Gastroesophageal sphincter (tissue), 4 donors: ENCODE data around the gene JARID2. TPM values are rescaled to one million over a fixed set of nuclear protein-coding genes. Genes with fewer than 3 reads are reported as not detected.

Source experiments
- ATAC-seq: fragments of 150-250 bp; one replicate; pipeline ENCODE4 v1.9.1; 2016; ENCODE audit warnings: mild to moderate bottlenecking, moderate library complexity
- H3K27ac ChIP-seq, 4 donors: fragments of 200-600 bp; sonication (generic) in 3 of 4; 1 replicate in 3 of 4; 2 replicates in 1 of 4; pipeline ENCODE4 v1.5.1; 2016 to 2019
- H3K27me3 ChIP-seq: fragments of 200-600 bp; sonication (generic); one replicate; pipeline ENCODE4 v1.5.1; 2019
- H3K36me3 ChIP-seq, 2 donors: fragments of 200-600 bp; sonication (generic); one replicate each; pipeline ENCODE4 v1.5.1; 2019; ENCODE audit warnings: control low read depth in 1 of 2
- H3K4me1 ChIP-seq, 3 donors: fragments of 200-600 bp; sonication (generic); 1 replicate in 2 of 3; 2 replicates in 1 of 3; pipeline ENCODE4 v1.5.1; 2016 to 2019; ENCODE audit warnings: control low read depth in 2 of 3
- H3K4me3 ChIP-seq, 2 donors: fragments of 200-600 bp; sonication (generic); one replicate each; pipeline ENCODE4 v1.5.1; 2019; ENCODE audit warnings: mild to moderate bottlenecking in 1 of 2, moderate library complexity in 1 of 2
- H3K9me3 ChIP-seq, 3 donors: fragments of 200-600 bp; sonication (generic); one replicate each; pipeline ENCODE4 v1.5.1; 2017 to 2019; ENCODE audit warnings: control low read depth in 2 of 3
- CTCF ChIP-seq, 4 experiments: fragments of 200-600 bp in 2 of 4; fragments of 450-650 bp in 2 of 4; sonication (generic) in 1 of 4; IDR thresholded peaks; one replicate each; pipeline ENCODE4 v1.5.1; 2017 to 2019; ENCODE audit warnings: antibody characterized with exemption in 4 of 4, mild to moderate bottlenecking in 2 of 4, moderate library complexity in 2 of 4
- EP300 ChIP-seq: sonication (generic); formaldehyde crosslinking; IDR thresholded peaks from one replicate; pipeline ENCODE4 v1.6.1; 2017; ENCODE audit warnings: antibody characterized with exemption, mild to moderate bottlenecking
- POLR2A ChIP-seq, 2 donors: fragments of 450-650 bp; IDR thresholded peaks; one replicate each; pipeline ENCODE4 v1.6.1; 2017; ENCODE audit warnings: antibody characterized with exemption in 2 of 2, mild to moderate bottlenecking in 2 of 2, moderate library complexity in 1 of 2
- POLR2AphosphoS5 ChIP-seq: sonication (generic); formaldehyde crosslinking; IDR thresholded peaks from one replicate; pipeline ENCODE4 v1.6.1; 2017; ENCODE audit warnings: antibody characterized with exemption
- WGBS, 2 donors: methylation state at CpG; one replicate each; pipeline ENCODE4 v1.1.5; 2018; ENCODE audit warnings: low coverage in 1 of 2; 5-methylcytosine and 5-hydroxymethylcytosine counted together
- total RNA-seq, 4 donors: library from RNA; depleted of rRNA; stranded (reverse); fragments of >200 nt; gene quantifications; one replicate each; pipeline ENCODE4 v1.1.0, GENCODE V29; 2016

Gene JARID2
- total RNA-seq, 4 donors from 2014 or later, result 6.8 to 12.3 (median 8.5) TPM

DNA sequence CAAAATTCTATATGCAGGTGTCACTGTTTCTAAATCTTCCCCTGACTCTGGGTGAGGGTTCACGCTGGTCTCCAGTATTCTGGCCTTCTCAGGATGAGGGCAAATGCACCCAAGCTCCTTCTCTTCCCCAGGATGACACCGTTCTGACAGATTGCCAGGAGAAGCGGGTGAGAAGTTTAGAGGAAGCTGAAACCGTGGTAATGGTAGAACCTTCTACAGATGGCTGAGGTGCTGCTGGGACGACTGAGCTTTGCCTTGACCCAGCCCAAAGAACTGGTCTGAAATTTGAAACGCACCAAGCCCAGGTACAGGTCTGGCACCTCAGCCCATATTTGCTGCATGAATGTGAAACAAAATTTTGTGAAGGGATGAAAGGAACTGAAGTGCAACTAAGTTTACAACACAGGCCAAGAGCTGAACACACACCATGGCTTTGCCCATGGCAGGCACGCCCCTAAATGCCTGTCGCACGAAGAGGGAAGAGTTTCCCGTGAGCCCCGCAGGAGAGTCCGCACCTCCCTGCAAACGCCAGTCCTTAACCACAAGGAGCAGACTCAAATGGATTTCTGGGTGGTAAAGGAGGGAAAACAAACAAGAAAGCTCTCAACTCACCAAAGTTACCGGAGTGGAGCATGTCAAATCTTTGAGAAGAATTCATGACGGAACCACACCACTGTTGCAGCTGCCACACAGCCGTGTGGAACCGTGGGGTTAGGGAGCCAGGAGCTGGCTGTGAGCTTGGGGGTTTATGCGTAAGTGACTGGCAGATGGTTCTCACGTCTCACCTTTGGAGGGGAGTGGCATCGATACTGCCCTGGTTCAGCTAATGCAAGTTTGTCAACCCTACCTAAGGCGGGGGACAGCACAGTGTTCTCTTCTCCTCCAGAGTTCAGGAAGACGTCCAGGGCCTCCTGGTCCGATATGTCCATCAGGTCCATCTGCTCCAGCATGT lies 278.1 kb downstream of the JARID2 start:
- 94 to 95% methylated on average over 8 to 19 of the region's 23 CpGs for WGBS, 2 donors
- peaks cover 0 to 79% of the 10 kb centered on the region in 2 donors for H3K36me3 ChIP-seq

GRCh38 chr6:15524861-15525401 lies 279.1 kb downstream of the JARID2 start:
- WGBS, 2 donors, result 94 to 100% methylated on average over 1 to 6 of the region's 14 CpGs
- ATAC-seq, result no peak
- Histone ChIP-seq H3K4me1 (peaks cover 0 to 21% (median 0%) of the 10 kb centered on the region in 3 donors), H3K27ac (no peak overlapping the region), H3K9me3 (peaks cover 0 to 10% (median 0%) of the 10 kb centered on the region in 3 donors), H3K27me3 (no peaks in the 10 kb centered on the region), H3K36me3 (peaks cover 0 to 75% of the 10 kb centered on the region in 2 donors), H3K4me3 (no peak overlapping the region)
- no peak for TF ChIP-seq CTCF (IDR thresholded peaks at IDR 0.05)
- TF ChIP-seq POLR2A (IDR thresholded peaks at IDR 0.05), result no peak
- TF ChIP-seq POLR2AphosphoS5, result no peak
- no peak for TF ChIP-seq EP300

More for the DNA sequence above, 278.1 kb downstream of the JARID2 start:
- H3K27me3 ChIP-seq, result no peaks in the 10 kb centered on the region
- TF ChIP-seq POLR2A (IDR thresholded peaks at IDR 0.05) (no peak), POLR2AphosphoS5 (no peak), EP300 (no peak), CTCF (IDR thresholded peaks at IDR 0.05) (no peak)
- H3K4me1 ChIP-seq, result peaks cover 0 to 21% (median 0%) of the 10 kb centered on the region in 3 donors
- no peak for ATAC-seq
- H3K27ac ChIP-seq, result no peak overlapping the region
- H3K4me3 ChIP-seq, result no peak overlapping the region
- peaks cover 0 to 10% (median 0%) of the 10 kb centered on the region in 3 donors for H3K9me3 ChIP-seq

GRCh38 chr6:15526212-15526701 lies 280.4 kb downstream of the JARID2 start:
- TF ChIP-seq EP300 (no peak), POLR2A (IDR thresholded peaks at IDR 0.05) (no peak), CTCF (IDR thresholded peaks at IDR 0.05) (no peak), POLR2AphosphoS5 (no peak)
- no peaks in the 10 kb centered on the region for H3K27me3 ChIP-seq
- H3K4me1 ChIP-seq, result peaks cover 0 to 18% (median 0%) of the 10 kb centered on the region in 3 donors
- H3K36me3 ChIP-seq, result peaks cover 0 to 77% of the 10 kb centered on the region in 2 donors
- no peak for ATAC-seq
- 92 to 96% methylated on average over 12 to 13 of the region's 13 CpGs for WGBS, 2 donors
- H3K4me3 ChIP-seq, result no peak overlapping the region
- H3K9me3 ChIP-seq, result peaks cover 0 to 10% (median 0%) of the 10 kb centered on the region in 3 donors
- H3K27ac ChIP-seq, result no peak overlapping the region

GRCh38 chr6:15527838-15528617 lies 282.2 kb downstream of the JARID2 start:
- Histone ChIP-seq H3K27me3 (no peaks in the 10 kb centered on the region), H3K36me3 (peaks cover 0 to 74% of the 10 kb centered on the region in 2 donors)
- WGBS, 2 donors, result 80 to 98% methylated on average over 7 to 10 of the region's 12 CpGs

More at GRCh38 chr6:15527838-15528617, 282.2 kb downstream of the JARID2 start:
- peaks cover 0 to 10% (median 0%) of the 10 kb centered on the region in 3 donors for H3K9me3 ChIP-seq
- peaks cover 0 to under 1% (median 0%) of the 10 kb centered on the region in 3 donors for H3K4me1 ChIP-seq
- no peak overlapping the region for H3K27ac ChIP-seq
- H3K4me3 ChIP-seq, result no peak overlapping the region
- ATAC-seq, result no peak
- TF ChIP-seq CTCF (IDR thresholded peaks at IDR 0.05) (no peak), POLR2A (IDR thresholded peaks at IDR 0.05) (no peak), EP300 (no peak), POLR2AphosphoS5 (no peak)
